GM13977 (cell line): ENCODE data around the gene APLNR.

ENCODE experiments used
- DNase-seq: peaks from one replicate; pipeline ENCODE4 v3.0.0; 2012; ENCODE audit warnings: low spot score
- in situ Hi-C: fragments of 300-500 bp; cut with MboI; formaldehyde crosslinking; loops from one replicate; pipeline ENCODE4 v1.12.0; 2022; ENCODE audit warnings: low sequenced_read_pairs, low pct_unique_long_range_greater_than_20kb, mixed read lengths, inconsistent platforms; ENCODE audit not compliant: unreplicated experiment
- TF ChIP-seq, protein P1 (sequence below): IDR thresholded peaks from 2 replicates; pipeline ENCODE4 v1.5.1; 2012; ENCODE audit warnings: mild to moderate bottlenecking, control low read depth; ENCODE audit not compliant: insufficient read depth; ENCODE audit errors: extremely low read depth, missing control alignments

APLNR gene

GRCh38 chr11:57202281-57202680 is 34.8 kb downstream of the APLNR start:
- DNase-seq: no peak
- TF ChIP-seq, protein P1, sequence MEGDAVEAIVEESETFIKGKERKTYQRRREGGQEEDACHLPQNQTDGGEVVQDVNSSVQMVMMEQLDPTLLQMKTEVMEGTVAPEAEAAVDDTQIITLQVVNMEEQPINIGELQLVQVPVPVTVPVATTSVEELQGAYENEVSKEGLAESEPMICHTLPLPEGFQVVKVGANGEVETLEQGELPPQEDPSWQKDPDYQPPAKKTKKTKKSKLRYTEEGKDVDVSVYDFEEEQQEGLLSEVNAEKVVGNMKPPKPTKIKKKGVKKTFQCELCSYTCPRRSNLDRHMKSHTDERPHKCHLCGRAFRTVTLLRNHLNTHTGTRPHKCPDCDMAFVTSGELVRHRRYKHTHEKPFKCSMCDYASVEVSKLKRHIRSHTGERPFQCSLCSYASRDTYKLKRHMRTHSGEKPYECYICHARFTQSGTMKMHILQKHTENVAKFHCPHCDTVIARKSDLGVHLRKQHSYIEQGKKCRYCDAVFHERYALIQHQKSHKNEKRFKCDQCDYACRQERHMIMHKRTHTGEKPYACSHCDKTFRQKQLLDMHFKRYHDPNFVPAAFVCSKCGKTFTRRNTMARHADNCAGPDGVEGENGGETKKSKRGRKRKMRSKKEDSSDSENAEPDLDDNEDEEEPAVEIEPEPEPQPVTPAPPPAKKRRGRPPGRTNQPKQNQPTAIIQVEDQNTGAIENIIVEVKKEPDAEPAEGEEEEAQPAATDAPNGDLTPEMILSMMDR: no peak
- in situ Hi-C loops: no loop called here

- TF ChIP-seq, protein P1: no peak
- in situ Hi-C loops: no loop called here
- no peak for DNase-seq
Observed at GRCh38 chr11:57200917-57201316, 36.1 kb downstream of the APLNR start.

DNA sequence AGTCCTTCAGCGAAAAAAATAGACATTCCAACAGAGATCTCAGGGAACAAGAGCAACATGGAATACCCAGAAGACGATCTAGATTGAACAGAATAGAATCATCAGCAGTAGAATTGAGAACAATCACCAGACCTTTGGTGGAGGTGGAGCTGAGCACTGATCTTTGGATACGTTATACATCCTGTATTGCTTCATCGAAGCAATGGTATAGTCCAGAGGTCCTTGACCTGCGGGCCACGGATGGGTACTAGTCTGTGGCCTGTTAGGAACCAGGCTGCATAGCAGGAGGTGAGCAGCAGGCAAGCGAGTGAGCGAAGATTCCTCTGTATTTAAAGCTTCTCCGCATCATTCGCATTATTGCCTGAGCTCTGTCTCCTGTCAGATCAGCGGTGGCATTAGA is 37.7 kb downstream of the APLNR start:
- in situ Hi-C loops: no loop called here
- DNase-seq: no peak
- TF ChIP-seq, protein P1: no peak

GRCh38 chr11:57197762-57198161 is 39.3 kb downstream of the APLNR start:
- TF ChIP-seq, protein P1: no peak
- in situ Hi-C loops: no loop called here
- no peak for DNase-seq

DNA sequence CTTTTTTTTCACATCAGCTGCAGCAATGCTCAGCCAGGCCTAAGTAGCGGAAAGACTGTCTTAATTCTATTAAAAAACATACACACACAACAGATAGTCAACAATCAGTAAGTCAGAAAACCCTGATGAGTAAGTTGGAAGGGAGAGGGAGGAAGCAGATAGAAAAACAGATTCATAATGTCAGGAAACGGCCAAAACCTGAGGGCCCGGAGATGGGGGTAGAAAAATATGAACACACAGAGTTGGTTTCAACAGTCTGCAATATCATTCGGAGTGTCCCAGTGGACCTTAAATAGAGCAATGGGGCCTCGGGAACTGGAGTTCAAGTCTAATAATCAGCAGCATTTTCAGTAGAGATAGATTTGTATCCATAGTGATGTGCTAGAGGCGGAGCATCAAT is 40.5 kb downstream of the APLNR start:
- DNase-seq: no peak
- in situ Hi-C loops: no loop called here
- TF ChIP-seq, protein P1: no peak

DNA sequence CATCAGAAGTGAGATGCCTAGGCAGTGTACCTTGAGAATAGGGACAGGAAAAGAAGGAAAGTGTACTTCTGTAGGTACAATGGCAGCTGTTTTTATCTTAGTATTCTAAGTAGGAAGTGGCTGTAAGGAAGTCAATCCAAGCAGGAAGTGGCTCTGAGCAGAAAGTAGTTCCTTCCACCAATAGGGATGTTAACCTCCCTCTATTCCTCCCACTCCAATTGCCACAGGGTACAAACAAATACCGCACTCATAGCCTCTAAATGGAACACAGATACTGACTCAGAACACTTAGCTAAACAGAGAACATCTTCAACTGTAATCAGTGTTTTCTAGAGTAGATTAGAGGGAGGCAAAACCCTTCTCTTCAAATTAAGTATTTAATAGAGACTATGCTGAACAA is 44.7 kb downstream of the APLNR start:
- TF ChIP-seq, protein P1: no peak
- in situ Hi-C loops: no loop called here
- DNase-seq: no peak
